LoVo (cell line): ENCODE measurements around the gene GPC1.
"Not testable (repeated sequence)": the region's sequence is repeated elsewhere in the genome, so short reads cannot be mapped to it uniquely, and the experiment has no call there.

Source experiments
- DNase-seq: peaks from one replicate; pipeline ENCODE4 v3.0.0-alpha.2; 2016; ENCODE audit warnings: low spot score

GPC1 gene

GRCh38 chr2:240467149-240467642, 31.7 kb downstream of the GPC1 start:
- no peak for DNase-seq

GRCh38 chr2:240467659-240468302, 32.3 kb downstream of the GPC1 start:
- no peak for DNase-seq

- DNase-seq = no peak
Measured at GRCh38 chr2:240468303-240469238, 33.1 kb downstream of the GPC1 start.

GRCh38 chr2:240469239-240469636, 33.8 kb downstream of the GPC1 start:
- DNase-seq = no peak

- no peak for DNase-seq
Measured at GRCh38 chr2:240469740-240470139, 34.3 kb downstream of the GPC1 start.

GRCh38 chr2:240472078-240472790, 36.8 kb downstream of the GPC1 start:
- no peak for DNase-seq

GRCh38 chr2:240473211-240473610, 37.7 kb downstream of the GPC1 start:
- DNase-seq = no peak

- DNase-seq = no peak
Measured at GRCh38 chr2:240477916-240478315, 42.5 kb downstream of the GPC1 start.

- DNase-seq = no peak
Measured at GRCh38 chr2:240478346-240479110, 43.1 kb downstream of the GPC1 start.

- DNase-seq = no peak
Measured at GRCh38 chr2:240479111-240479501, 43.6 kb downstream of the GPC1 start.

GRCh38 chr2:240480834-240481623, 45.6 kb downstream of the GPC1 start:
- DNase-seq = no peak

- no peak for DNase-seq
Measured at GRCh38 chr2:240481720-240482119, 46.3 kb downstream of the GPC1 start.

GRCh38 chr2:240482141-240482540, 46.7 kb downstream of the GPC1 start:
- no peak for DNase-seq

- no peak for DNase-seq
Measured at GRCh38 chr2:240491483-240491882, 56.0 kb downstream of the GPC1 start.

- DNase-seq = no peak
Measured at GRCh38 chr2:240494194-240494793, 58.8 kb downstream of the GPC1 start.

GRCh38 chr2:240494942-240495341, 59.5 kb downstream of the GPC1 start:
- not testable (repeated sequence) for DNase-seq

GRCh38 chr2:240497082-240497481, 61.6 kb downstream of the GPC1 start:
- DNase-seq = not testable (repeated sequence)

GRCh38 chr2:240498171-240498957, 62.9 kb downstream of the GPC1 start:
- DNase-seq = no peak

- DNase-seq = no peak
Measured at GRCh38 chr2:240498958-240499260, 63.4 kb downstream of the GPC1 start.
